DMS153 (cell line): Measurements from ENCODE around the gene SSC5D.
"Not testable (repeated sequence)": the region's sequence is repeated elsewhere in the genome, so short reads cannot be mapped to it uniquely, and the experiment has no call there.

Experiments
- DNase-seq: peaks from one replicate; lab custom pipeline; 2025; lab: John Stamatoyannopoulos, UW

SSC5D gene

GRCh38 chr19:55487924-55488687, at the start of gene SSC5D:
TSS of gene SSC5D (plus strand) at chr19:55488436. CDS start at chr19:55488590, 154 bp downstream.
- DNase-seq = no peak

- no peak for DNase-seq
These were observed 49.2 kb upstream of the SSC5D start for GRCh38 chr19:55439052-55439451.

GRCh38 chr19:55440411-55441105, 47.7 kb upstream of the SSC5D start:
- peak; percentile 37 for DNase-seq

- DNase-seq = no peak
These were observed 46.9 kb upstream of the SSC5D start for GRCh38 chr19:55441319-55441691.

GRCh38 chr19:55441692-55442321, 46.4 kb upstream of the SSC5D start:
- peak; percentile 32 for DNase-seq

GRCh38 chr19:55442372-55442961, 45.8 kb upstream of the SSC5D start:
- DNase-seq = no peak

GRCh38 chr19:55443045-55443823, 45.0 kb upstream of the SSC5D start, which contains the start of gene SHISA7:
TSS of gene SHISA7 (minus strand) at chr19:55443300. CDS start at chr19:55442863, 437 bp downstream.
- DNase-seq = no peak

- DNase-seq = no peak
These were observed 44.3 kb upstream of the SSC5D start for GRCh38 chr19:55443824-55444480.

GRCh38 chr19:55444646-55445045, 43.6 kb upstream of the SSC5D start:
- DNase-seq = no peak

GRCh38 chr19:55446060-55446459, 42.2 kb upstream of the SSC5D start:
- no peak for DNase-seq

- peak; percentile 29 for DNase-seq
These were observed 40.6 kb upstream of the SSC5D start for GRCh38 chr19:55447421-55448174.

GRCh38 chr19:55448175-55448490, 40.1 kb upstream of the SSC5D start:
- not testable (repeated sequence) for DNase-seq

- DNase-seq = no peak
These were observed 38.8 kb upstream of the SSC5D start for GRCh38 chr19:55449469-55449868.

GRCh38 chr19:55451163-55451964, 36.9 kb upstream of the SSC5D start:
- DNase-seq = no peak

- no peak for DNase-seq
These were observed 36.1 kb upstream of the SSC5D start for GRCh38 chr19:55451965-55452748.

GRCh38 chr19:55452749-55453346, 35.4 kb upstream of the SSC5D start:
- peak; percentile 81 for DNase-seq

GRCh38 chr19:55453511-55454260, 34.5 kb upstream of the SSC5D start:
- DNase-seq = no peak

- DNase-seq = no peak
These were observed 33.4 kb upstream of the SSC5D start for GRCh38 chr19:55454787-55455243.
